H9 (cell line): Measurements from ENCODE around the gene UBE4B. TPM values are rescaled to one million over a fixed set of nuclear protein-coding genes. Genes with fewer than 3 reads are reported as not detected.

Source experiments
- DNase-seq: peaks from one replicate; pipeline ENCODE4 v3.0.0-alpha.2; 2017
- H2AFZ ChIP-seq: one replicate; pipeline ENCODE4 v1.6.1; 2013; ENCODE audit warnings: mild to moderate bottlenecking, low read length, control low read depth, moderate library complexity
- H2AK5ac ChIP-seq: 2 replicates; pipeline ENCODE4 v1.6.1; 2013; ENCODE audit warnings: low read length, control low read depth, mixed read lengths; ENCODE audit not compliant: insufficient read length
- H2BK120ac ChIP-seq: one replicate; pipeline ENCODE4 v1.6.1; 2013; ENCODE audit warnings: low read depth, mild to moderate bottlenecking, low read length, control low read depth, inconsistent platforms; ENCODE audit not compliant: poor library complexity, severe bottlenecking
- H2BK12ac ChIP-seq: 2 replicates; pipeline ENCODE4 v1.6.1; 2013; ENCODE audit warnings: low read length, control low read depth, mixed read lengths, low read depth; ENCODE audit not compliant: insufficient read length
- H2BK15ac ChIP-seq: 2 replicates; pipeline ENCODE4 v1.6.1; 2013; ENCODE audit warnings: low read depth, low read length, control low read depth
- H2BK20ac ChIP-seq: one replicate; pipeline ENCODE4 v1.6.1; 2013; ENCODE audit warnings: low read depth, mild to moderate bottlenecking, low read length, control low read depth, inconsistent platforms; ENCODE audit not compliant: poor library complexity, severe bottlenecking
- H2BK5ac ChIP-seq: 2 replicates; pipeline ENCODE4 v1.6.1; 2013; ENCODE audit warnings: low read length, control low read depth, mixed read lengths; ENCODE audit not compliant: insufficient read length
- H3K14ac ChIP-seq: 2 replicates; pipeline ENCODE4 v1.6.1; 2013; ENCODE audit warnings: low read length, control low read depth; ENCODE audit not compliant: insufficient read depth
- H3K18ac ChIP-seq: 2 replicates; pipeline ENCODE4 v1.6.1; 2013; ENCODE audit warnings: low read depth, mild to moderate bottlenecking, mixed read lengths, low read length, control low read depth; ENCODE audit not compliant: insufficient read length
- H3K23ac ChIP-seq: 2 replicates; pipeline ENCODE4 v1.6.1; 2013; ENCODE audit warnings: low read length, control low read depth, mixed read lengths, low read depth; ENCODE audit not compliant: insufficient read length
- H3K23me2 ChIP-seq: 2 replicates; pipeline ENCODE4 v1.6.1; 2013; ENCODE audit warnings: low read depth, mild to moderate bottlenecking, mixed read lengths, low read length, control low read depth; ENCODE audit not compliant: insufficient read length, poor library complexity, severe bottlenecking
- H3K27ac ChIP-seq: 2 replicates; pipeline ENCODE4 v1.5.1; 2013; ENCODE audit warnings: low read length, control low read depth, mixed read lengths, low read depth; ENCODE audit not compliant: insufficient read length
- H3K27me3 ChIP-seq: 2 replicates; pipeline ENCODE4 v1.6.1; 2013; ENCODE audit warnings: low read length, control low read depth, inconsistent platforms; ENCODE audit not compliant: insufficient read depth
- H3K4ac ChIP-seq: 2 replicates; pipeline ENCODE4 v1.6.1; 2013; ENCODE audit warnings: low read depth, mild to moderate bottlenecking, control low read depth, inconsistent platforms, low read length, moderate library complexity
- H3K4me1 ChIP-seq: 2 replicates; pipeline ENCODE4 v1.6.1; 2013; ENCODE audit warnings: low read length, control low read depth, inconsistent platforms; ENCODE audit not compliant: insufficient read depth
- H3K4me2 ChIP-seq: 2 replicates; pipeline ENCODE4 v1.6.1; 2013; ENCODE audit warnings: low read length, control low read depth, mixed read lengths; ENCODE audit not compliant: insufficient read length, insufficient read depth
- H3K56ac ChIP-seq: 2 replicates; pipeline ENCODE4 v1.6.1; 2013; ENCODE audit warnings: low read depth, mild to moderate bottlenecking, mixed read lengths, low read length, control low read depth; ENCODE audit not compliant: insufficient read length
- H3K79me1 ChIP-seq: 2 replicates; pipeline ENCODE4 v1.6.1; 2013; ENCODE audit warnings: low read depth, mild to moderate bottlenecking, moderate library complexity, low read length, control low read depth, inconsistent platforms; ENCODE audit not compliant: insufficient read depth, poor library complexity, severe bottlenecking
- H3K79me2 ChIP-seq: 2 replicates; pipeline ENCODE4 v1.6.1; 2013; ENCODE audit warnings: low read length, control low read depth, inconsistent platforms; ENCODE audit not compliant: insufficient read depth
- H3K9ac ChIP-seq: 2 replicates; pipeline ENCODE4 v1.6.1; 2013; ENCODE audit warnings: low read length, control low read depth, mixed read lengths; ENCODE audit not compliant: insufficient read length; ENCODE audit errors: extremely low read depth
- H3K9me3 ChIP-seq: one replicate; pipeline ENCODE4 v1.6.1; 2013; ENCODE audit warnings: low read depth, low read length, inconsistent platforms; ENCODE audit not compliant: control insufficient read depth
- H3T11ph ChIP-seq: one replicate; pipeline ENCODE4 v1.6.1; 2013; ENCODE audit warnings: mild to moderate bottlenecking, low read length, control low read depth, inconsistent platforms
- H4K20me1 ChIP-seq: one replicate; pipeline ENCODE4 v1.6.1; 2013; ENCODE audit not compliant: control insufficient read depth, insufficient read length, insufficient read depth
- H4K5ac ChIP-seq: 2 replicates; pipeline ENCODE4 v1.6.1; 2013; ENCODE audit warnings: low read depth, mild to moderate bottlenecking, mixed read lengths, low read length, control low read depth; ENCODE audit not compliant: insufficient read length
- H4K8ac ChIP-seq: replicated peaks from 2 replicates; pipeline ENCODE4 v1.6.1; 2013; ENCODE audit warnings: low read length, control low read depth, mixed read lengths, low read depth; ENCODE audit not compliant: insufficient read length
- H4K91ac ChIP-seq: 2 replicates; pipeline ENCODE4 v1.6.1; 2013; ENCODE audit warnings: low read depth, mild to moderate bottlenecking, moderate library complexity, mixed read lengths, low read length, control low read depth; ENCODE audit not compliant: insufficient read length
- H3K27ac Mint-ChIP-seq, 3 experiments: 2 replicates in 2 of 3; 3 replicates in 1 of 3; pipeline ENCODE4 v1.8.0; 2020 to 2021; ENCODE audit warnings: mixed read lengths in 3 of 3, mild to moderate bottlenecking in 1 of 3, moderate library complexity in 1 of 3
- H3K27me3 Mint-ChIP-seq: 2 replicates; pipeline ENCODE4 v1.8.0; 2021; ENCODE audit warnings: low read depth, mild to moderate bottlenecking, moderate library complexity, mixed read lengths
- H3K36me3 Mint-ChIP-seq, 3 experiments: 2 replicates in 2 of 3; 3 replicates in 1 of 3; pipeline ENCODE4 v1.8.0; 2020 to 2021; ENCODE audit warnings: low read depth in 3 of 3, mixed read lengths in 3 of 3; ENCODE audit not compliant: insufficient read depth in 1 of 3
- H3K4me1 Mint-ChIP-seq, 2 experiments: 2 replicates each; pipeline ENCODE4 v1.8.0; 2020; ENCODE audit warnings: mixed read lengths in 2 of 2
- H3K4me3 Mint-ChIP-seq, 2 experiments: 2 replicates in 1 of 2; 3 replicates in 1 of 2; pipeline ENCODE4 v1.8.0; 2020 to 2021; ENCODE audit warnings: mild to moderate bottlenecking in 2 of 2, mixed read lengths in 2 of 2, moderate library complexity in 1 of 2
- H3K9me3 Mint-ChIP-seq, 2 experiments: 2 replicates in 1 of 2; 3 replicates in 1 of 2; pipeline ENCODE4 v1.8.0; 2020; ENCODE audit warnings: mild to moderate bottlenecking in 2 of 2, mixed read lengths in 2 of 2, moderate library complexity in 1 of 2
- WGBS: extraction: QIAGEN DNeasy Blood & Tissue Kit; methylation state at CpG from one replicate; pipeline ENCODE4 v1.1.7; 2013; ENCODE audit warnings: missing lambda C conversion rate, low lambda C conversion rate, mixed read lengths; ENCODE audit not compliant: insufficient read length; ENCODE audit errors: extremely low coverage; 5-methylcytosine and 5-hydroxymethylcytosine counted together
- total RNA-seq: library from RNA; stranded (reverse); gene quantifications from 2 replicates; pipeline ENCODE4 v1.2.1, GENCODE V29; 2021
- TF ChIP-seq, protein P1 (sequence below): fragments of 200-600 bp; sonication (generic); conservative IDR thresholded peaks from 3 replicates; pipeline ENCODE4 v1.8.0; 2021; ENCODE audit warnings: antibody characterized with exemption, mild to moderate bottlenecking

The UBE4B gene
- total RNA-seq, 1 experiment from 2014 or later = 67.6 TPM

DNA sequence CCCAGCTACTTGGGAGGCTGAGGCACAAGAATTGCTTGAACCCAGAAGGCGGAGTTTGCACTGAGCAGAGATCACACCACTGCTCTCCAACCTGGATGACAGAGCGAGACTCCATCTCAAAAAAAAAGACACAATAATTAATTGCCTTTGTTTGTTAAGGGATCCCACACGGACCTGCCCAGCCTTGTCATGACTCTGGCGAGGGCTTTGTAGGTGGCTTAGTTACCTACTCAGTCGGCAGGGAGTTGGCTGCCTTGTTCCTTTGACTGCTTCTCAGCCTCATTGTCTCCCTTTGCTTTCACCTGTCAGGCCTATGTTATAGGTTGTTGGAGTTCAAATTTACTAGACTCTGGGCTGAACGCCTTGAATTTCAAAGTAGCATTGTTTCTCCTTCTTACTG is 82.0 kb downstream of the UBE4B start:
- Mint-ChIP-seq H3K27me3 (no peaks in the 10 kb centered on the region), H3K4me3 (no peak overlapping the region), H3K36me3 (peaks cover 22 to 45% (median 41%) of the 10 kb centered on the region in 3 experiments; a peak in 6 of 7 replicates), H3K27ac (no peak overlapping the region), H3K9me3 (no peaks in the 10 kb centered on the region), H3K4me1 (peaks cover 2 to 6% of the 10 kb centered on the region in 2 experiments; a peak in 1 of 4 replicates)
- Histone ChIP-seq H3K9ac (no peak overlapping the region), H2BK5ac (no peak overlapping the region), H3K4ac (no peak overlapping the region), H3K14ac (no peak overlapping the region), H4K8ac (no peak overlapping the region), H3T11ph (no peak overlapping the region), H3K4me2 (no peak overlapping the region), H3K4me1 (no peaks in the 10 kb centered on the region), H2BK12ac (no peak overlapping the region), H3K27ac (no peak overlapping the region), H3K56ac (no peak overlapping the region), H3K9me3 (no peaks in the 10 kb centered on the region), H2BK20ac (no peak overlapping the region), H3K18ac (no peak overlapping the region), H2AK5ac (no peak overlapping the region), H2BK120ac (no peak overlapping the region), H3K79me1 (no peaks in the 10 kb centered on the region), H3K79me2 (no peaks in the 10 kb centered on the region), H3K27me3 (no peaks in the 10 kb centered on the region; the same call in 1 of the 2 replicates), H3K23ac (no peak overlapping the region), H3K23me2 (no peaks in the 10 kb centered on the region), H2AFZ (no peak overlapping the region), H4K5ac (no peak overlapping the region), H4K20me1 (peaks cover 2% of the 10 kb centered on the region), H2BK15ac (no peak overlapping the region), H4K91ac (no peak overlapping the region)
- WGBS = no CpG with 5 or more reads among the region's 6 CpGs
- no peak for DNase-seq
- TF ChIP-seq, protein P1, sequence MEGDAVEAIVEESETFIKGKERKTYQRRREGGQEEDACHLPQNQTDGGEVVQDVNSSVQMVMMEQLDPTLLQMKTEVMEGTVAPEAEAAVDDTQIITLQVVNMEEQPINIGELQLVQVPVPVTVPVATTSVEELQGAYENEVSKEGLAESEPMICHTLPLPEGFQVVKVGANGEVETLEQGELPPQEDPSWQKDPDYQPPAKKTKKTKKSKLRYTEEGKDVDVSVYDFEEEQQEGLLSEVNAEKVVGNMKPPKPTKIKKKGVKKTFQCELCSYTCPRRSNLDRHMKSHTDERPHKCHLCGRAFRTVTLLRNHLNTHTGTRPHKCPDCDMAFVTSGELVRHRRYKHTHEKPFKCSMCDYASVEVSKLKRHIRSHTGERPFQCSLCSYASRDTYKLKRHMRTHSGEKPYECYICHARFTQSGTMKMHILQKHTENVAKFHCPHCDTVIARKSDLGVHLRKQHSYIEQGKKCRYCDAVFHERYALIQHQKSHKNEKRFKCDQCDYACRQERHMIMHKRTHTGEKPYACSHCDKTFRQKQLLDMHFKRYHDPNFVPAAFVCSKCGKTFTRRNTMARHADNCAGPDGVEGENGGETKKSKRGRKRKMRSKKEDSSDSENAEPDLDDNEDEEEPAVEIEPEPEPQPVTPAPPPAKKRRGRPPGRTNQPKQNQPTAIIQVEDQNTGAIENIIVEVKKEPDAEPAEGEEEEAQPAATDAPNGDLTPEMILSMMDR = no peak
